ENCODE measurements around the gene CAMTA1. TPM values are rescaled to one million over a fixed set of nuclear protein-coding genes. Genes with fewer than 3 reads are reported as not detected.

CAMTA1 gene
- total RNA-seq, 4 donors from 2014 or later: 57.4 to 88.3 (median 62.1) TPM

DNA sequence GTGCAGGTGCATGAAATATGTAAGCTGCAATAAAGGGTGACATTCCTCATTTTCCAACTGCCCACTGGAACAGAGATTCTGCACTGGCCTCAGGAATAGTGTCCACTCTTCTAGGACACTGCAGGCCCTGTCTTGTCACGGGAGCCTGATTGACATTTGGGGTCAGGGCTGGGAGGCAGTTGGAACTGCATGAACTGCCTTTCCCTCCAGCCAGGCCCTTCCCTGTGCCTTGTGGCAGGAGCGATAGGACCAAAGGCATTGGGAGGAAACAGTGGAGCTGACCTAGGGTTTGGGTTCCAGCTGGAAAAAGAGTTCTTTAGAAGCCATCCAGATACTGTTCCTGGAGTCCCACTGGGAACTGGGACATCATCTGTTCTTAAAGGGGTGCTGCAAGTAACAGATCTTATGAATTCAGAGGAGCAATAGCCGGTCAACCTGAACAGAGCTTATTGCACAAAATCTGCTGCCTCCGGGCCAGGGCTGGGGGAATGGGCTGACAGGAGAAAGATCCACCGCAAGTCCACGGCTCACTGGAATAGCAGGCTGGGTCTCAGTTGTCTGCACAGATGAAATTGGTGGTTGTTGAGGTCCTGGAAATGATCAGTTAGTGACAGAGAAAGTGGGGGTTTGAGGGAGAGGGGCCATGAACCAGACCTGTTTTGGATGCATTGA, 451.7 kb downstream of the CAMTA1 start:
- H3K4me1 ChIP-seq: no peaks in the 10 kb centered on the region
- DNase-seq: no peak
- no peaks in the 10 kb centered on the region for H3K9me3 ChIP-seq
- H3K4me3 ChIP-seq: no peak overlapping the region
- H3K27ac ChIP-seq: no peak overlapping the region
- no peaks in the 10 kb centered on the region for H3K36me3 ChIP-seq
- TF ChIP-seq, protein P1, sequence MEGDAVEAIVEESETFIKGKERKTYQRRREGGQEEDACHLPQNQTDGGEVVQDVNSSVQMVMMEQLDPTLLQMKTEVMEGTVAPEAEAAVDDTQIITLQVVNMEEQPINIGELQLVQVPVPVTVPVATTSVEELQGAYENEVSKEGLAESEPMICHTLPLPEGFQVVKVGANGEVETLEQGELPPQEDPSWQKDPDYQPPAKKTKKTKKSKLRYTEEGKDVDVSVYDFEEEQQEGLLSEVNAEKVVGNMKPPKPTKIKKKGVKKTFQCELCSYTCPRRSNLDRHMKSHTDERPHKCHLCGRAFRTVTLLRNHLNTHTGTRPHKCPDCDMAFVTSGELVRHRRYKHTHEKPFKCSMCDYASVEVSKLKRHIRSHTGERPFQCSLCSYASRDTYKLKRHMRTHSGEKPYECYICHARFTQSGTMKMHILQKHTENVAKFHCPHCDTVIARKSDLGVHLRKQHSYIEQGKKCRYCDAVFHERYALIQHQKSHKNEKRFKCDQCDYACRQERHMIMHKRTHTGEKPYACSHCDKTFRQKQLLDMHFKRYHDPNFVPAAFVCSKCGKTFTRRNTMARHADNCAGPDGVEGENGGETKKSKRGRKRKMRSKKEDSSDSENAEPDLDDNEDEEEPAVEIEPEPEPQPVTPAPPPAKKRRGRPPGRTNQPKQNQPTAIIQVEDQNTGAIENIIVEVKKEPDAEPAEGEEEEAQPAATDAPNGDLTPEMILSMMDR (IDR thresholded peaks at IDR 0.05): no peak
- no peak for TF ChIP-seq POLR2A (IDR thresholded peaks at IDR 0.05)
- H3K27me3 ChIP-seq: no peaks in the 10 kb centered on the region

DNA sequence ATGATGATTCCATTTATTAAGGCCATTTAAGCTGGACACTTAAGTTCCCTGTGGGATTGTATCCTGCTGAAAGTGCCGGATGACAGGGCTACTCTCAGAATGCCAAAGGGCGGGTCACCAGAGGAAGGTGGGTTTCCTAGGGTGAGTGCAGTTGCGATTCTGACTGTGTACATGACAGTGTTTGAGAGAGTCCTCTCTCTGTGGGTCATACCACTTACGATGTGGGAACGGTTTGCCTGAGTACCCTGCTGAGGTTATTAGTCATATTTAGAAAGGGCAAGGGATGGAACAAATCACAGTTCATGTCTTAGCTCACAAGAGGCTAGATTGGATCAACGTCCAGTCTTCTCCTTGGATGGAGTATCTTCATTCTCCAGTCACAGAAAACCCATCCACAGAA, 461.9 kb downstream of the CAMTA1 start:
- Histone ChIP-seq H3K36me3 (no peaks in the 10 kb centered on the region), H3K4me3 (no peak overlapping the region), H3K9me3 (no peaks in the 10 kb centered on the region), H3K27ac (no peak overlapping the region), H3K27me3 (no peaks in the 10 kb centered on the region), H3K4me1 (no peaks in the 10 kb centered on the region)
- no peak for DNase-seq
- TF ChIP-seq POLR2A (IDR thresholded peaks at IDR 0.05): no peak
- TF ChIP-seq, protein P1 (IDR thresholded peaks at IDR 0.05): no peak

DNA sequence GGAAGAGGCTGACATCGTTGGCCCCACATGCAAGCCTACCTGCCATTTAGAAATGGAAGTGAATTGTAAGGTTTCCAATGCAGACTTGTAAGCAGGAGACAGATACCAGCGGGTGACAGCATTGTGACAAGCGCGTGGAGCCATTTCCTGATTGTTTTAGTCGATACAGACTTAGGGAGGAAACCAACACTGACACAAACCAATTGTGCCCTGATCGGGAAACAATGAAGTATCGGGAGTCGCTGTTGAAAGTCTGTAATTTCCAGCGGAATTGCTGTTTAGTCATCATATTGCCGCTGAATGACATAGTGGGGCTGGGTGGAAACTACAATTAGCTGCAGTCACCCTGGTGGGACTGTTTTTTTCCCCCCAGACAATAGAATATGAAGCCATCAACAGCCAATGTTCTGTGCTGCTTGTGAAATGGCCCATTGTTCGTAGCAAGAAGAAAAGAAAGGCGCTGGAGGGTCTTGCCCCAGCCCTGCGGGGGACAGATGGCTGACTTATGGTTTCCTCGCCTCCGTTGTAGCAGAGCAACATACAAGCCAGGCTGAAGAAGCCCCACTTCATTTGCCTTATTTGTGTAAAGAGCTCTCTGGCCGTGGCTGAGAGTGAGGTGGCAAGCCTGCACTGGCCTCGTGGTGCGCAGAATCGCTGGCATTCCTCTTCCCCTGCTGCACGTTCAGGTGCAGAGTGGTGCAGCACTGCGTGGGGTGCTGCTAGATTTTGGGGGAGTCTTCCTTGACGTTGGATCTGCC, 462.7 kb downstream of the CAMTA1 start:
- Histone ChIP-seq H3K27me3 (no peaks in the 10 kb centered on the region), H3K36me3 (no peaks in the 10 kb centered on the region), H3K27ac (no peak overlapping the region), H3K4me3 (no peak overlapping the region), H3K9me3 (no peaks in the 10 kb centered on the region), H3K4me1 (no peaks in the 10 kb centered on the region)
- TF ChIP-seq, protein P1 (IDR thresholded peaks at IDR 0.05): no peak
- TF ChIP-seq POLR2A (IDR thresholded peaks at IDR 0.05): no peak
- DNase-seq: no peak

GRCh38 chr1:7248549-7249199, 463.4 kb downstream of the CAMTA1 start:
- no peak for DNase-seq
- TF ChIP-seq, protein P1 (IDR thresholded peaks at IDR 0.05): no peak
- TF ChIP-seq POLR2A (IDR thresholded peaks at IDR 0.05): no peak
- no peaks in the 10 kb centered on the region for H3K4me1 ChIP-seq
- no peaks in the 10 kb centered on the region for H3K27me3 ChIP-seq
- no peak overlapping the region for H3K4me3 ChIP-seq
- no peaks in the 10 kb centered on the region for H3K36me3 ChIP-seq
- no peaks in the 10 kb centered on the region for H3K9me3 ChIP-seq
- H3K27ac ChIP-seq: no peak overlapping the region

GRCh38 chr1:7249516-7249915, 464.3 kb downstream of the CAMTA1 start:
- Histone ChIP-seq H3K9me3 (no peaks in the 10 kb centered on the region), H3K36me3 (no peaks in the 10 kb centered on the region), H3K4me1 (no peaks in the 10 kb centered on the region), H3K4me3 (no peak overlapping the region), H3K27ac (no peak overlapping the region), H3K27me3 (no peaks in the 10 kb centered on the region)
- DNase-seq: no peak
- TF ChIP-seq, protein P1 (IDR thresholded peaks at IDR 0.05): no peak
